Measurements from ENCODE around the gene RAB36.

Gene RAB36

DNA sequence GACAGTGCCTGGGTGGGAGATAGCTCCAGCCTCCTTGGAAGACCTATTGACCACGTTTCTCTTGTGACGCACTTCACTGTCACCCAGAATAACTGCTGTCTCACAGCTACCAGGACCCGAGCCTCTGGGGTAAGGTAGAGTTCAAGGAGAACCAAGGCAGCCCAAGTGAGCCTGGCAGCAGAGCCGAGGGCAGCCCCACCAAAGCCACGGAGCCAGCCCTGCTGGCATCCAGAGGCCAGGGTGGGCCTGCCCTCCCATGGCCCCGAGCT, 36.3 kb upstream of the RAB36 start:
- TF ChIP-seq EZH2phosphoT487 (IDR thresholded peaks at IDR 0.05; ENCODE audit: low read length) (no peak), EZH2 (optimal IDR thresholded peaks at IDR 0.05; ENCODE audit: low read depth, low read length) (no peak)
- TF ChIP-seq, protein P1, sequence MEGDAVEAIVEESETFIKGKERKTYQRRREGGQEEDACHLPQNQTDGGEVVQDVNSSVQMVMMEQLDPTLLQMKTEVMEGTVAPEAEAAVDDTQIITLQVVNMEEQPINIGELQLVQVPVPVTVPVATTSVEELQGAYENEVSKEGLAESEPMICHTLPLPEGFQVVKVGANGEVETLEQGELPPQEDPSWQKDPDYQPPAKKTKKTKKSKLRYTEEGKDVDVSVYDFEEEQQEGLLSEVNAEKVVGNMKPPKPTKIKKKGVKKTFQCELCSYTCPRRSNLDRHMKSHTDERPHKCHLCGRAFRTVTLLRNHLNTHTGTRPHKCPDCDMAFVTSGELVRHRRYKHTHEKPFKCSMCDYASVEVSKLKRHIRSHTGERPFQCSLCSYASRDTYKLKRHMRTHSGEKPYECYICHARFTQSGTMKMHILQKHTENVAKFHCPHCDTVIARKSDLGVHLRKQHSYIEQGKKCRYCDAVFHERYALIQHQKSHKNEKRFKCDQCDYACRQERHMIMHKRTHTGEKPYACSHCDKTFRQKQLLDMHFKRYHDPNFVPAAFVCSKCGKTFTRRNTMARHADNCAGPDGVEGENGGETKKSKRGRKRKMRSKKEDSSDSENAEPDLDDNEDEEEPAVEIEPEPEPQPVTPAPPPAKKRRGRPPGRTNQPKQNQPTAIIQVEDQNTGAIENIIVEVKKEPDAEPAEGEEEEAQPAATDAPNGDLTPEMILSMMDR (IDR thresholded peaks at IDR 0.05; ENCODE audit: low read length) = no peak
- Histone ChIP-seq H3K27me3 (replicated peaks; ENCODE audit: insufficient read depth, low read length) (no peaks in the 10 kb centered on the region), H4K20me1 (ENCODE audit: insufficient read depth, low read length) (no peaks in the 10 kb centered on the region), H3K4me1 (ENCODE audit: low read length) (no peaks in the 10 kb centered on the region), H3K4me2 (ENCODE audit: low read depth, low read length) (no peak overlapping the region), H3K79me2 (ENCODE audit: low read length) (no peaks in the 10 kb centered on the region), H3K27ac (ENCODE audit: low read length) (no peak overlapping the region), H3K9me2 (replicated peaks; ENCODE audit: insufficient read depth, low read length) (no peaks in the 10 kb centered on the region), H3F3A (ENCODE audit: insufficient read depth, low read length) (no peaks in the 10 kb centered on the region), H3K36me3 (replicated peaks; ENCODE audit: insufficient read depth, low read length) (no peaks in the 10 kb centered on the region), H2AFZ (ENCODE audit: low read length) (no peak overlapping the region), H3K9ac (ENCODE audit: low read length) (no peak overlapping the region), H3K4me3 (ENCODE audit: low read length) (no peak overlapping the region), H3K9me3 (replicated peaks; ENCODE audit: insufficient read depth, low read length) (no peaks in the 10 kb centered on the region)
- no peak for DNase-seq

- H3K4me1 ChIP-seq (ENCODE audit: low read length) = no peaks in the 10 kb centered on the region
Observed at GRCh38 chr22:23109441-23109978, 35.8 kb upstream of the RAB36 start.

DNA sequence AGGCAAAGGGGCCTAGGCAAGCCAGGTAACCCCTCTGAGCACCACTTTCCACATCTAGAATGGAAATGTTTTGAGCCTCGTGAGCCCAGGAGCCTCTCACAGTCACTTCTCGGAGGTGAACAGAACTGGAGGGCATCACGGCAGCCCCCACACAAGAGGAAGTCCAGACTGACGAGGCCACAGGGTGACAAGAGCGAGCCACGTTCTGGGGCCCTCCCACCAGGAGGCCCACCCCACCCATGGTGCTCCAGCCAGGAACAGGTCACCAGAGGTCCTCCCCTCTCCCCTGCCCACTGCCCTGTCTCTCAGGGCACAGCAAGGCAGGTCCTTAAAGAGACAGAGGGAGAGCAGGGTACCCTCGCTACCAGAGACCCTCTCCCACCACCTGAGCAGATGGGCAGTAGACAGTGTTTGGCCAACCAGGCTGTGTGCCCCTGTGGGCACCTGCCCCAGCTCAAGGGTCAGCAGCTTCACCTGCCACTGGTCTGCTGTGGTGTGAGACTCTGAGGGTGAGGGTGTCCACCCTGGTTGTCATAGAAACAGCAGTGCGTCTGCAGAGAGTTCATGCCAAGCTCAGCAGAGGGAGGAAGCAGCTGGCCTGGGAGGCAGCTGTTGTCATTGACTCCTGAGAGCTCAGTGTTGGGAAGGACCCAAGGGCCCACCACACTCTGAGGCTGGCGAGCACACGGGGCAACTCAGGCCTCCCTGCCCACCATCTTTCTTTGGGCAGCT, 34.9 kb upstream of the RAB36 start:
- H4K20me1 ChIP-seq (ENCODE audit: insufficient read depth, low read length) = no peaks in the 10 kb centered on the region
- no peak overlapping the region for H2AFZ ChIP-seq (ENCODE audit: low read length)
- H3K4me3 ChIP-seq (ENCODE audit: low read length) = no peak overlapping the region
- H3K4me1 ChIP-seq (ENCODE audit: low read length) = no peaks in the 10 kb centered on the region
- H3K4me2 ChIP-seq (ENCODE audit: low read depth, low read length) = no peak overlapping the region
- H3K9ac ChIP-seq (ENCODE audit: low read length) = no peak overlapping the region
- H3K27ac ChIP-seq (ENCODE audit: low read length) = no peak overlapping the region
- H3K9me3 ChIP-seq (replicated peaks; ENCODE audit: insufficient read depth, low read length) = no peaks in the 10 kb centered on the region
- no peaks in the 10 kb centered on the region for H3K79me2 ChIP-seq (ENCODE audit: low read length)
- DNase-seq = no peak
- H3F3A ChIP-seq (ENCODE audit: insufficient read depth, low read length) = no peaks in the 10 kb centered on the region
- no peaks in the 10 kb centered on the region for H3K9me2 ChIP-seq (replicated peaks; ENCODE audit: insufficient read depth, low read length)
- H3K27me3 ChIP-seq (replicated peaks; ENCODE audit: insufficient read depth, low read length) = no peaks in the 10 kb centered on the region
- no peaks in the 10 kb centered on the region for H3K36me3 ChIP-seq (replicated peaks; ENCODE audit: insufficient read depth, low read length)
- TF ChIP-seq EZH2 (optimal IDR thresholded peaks at IDR 0.05; ENCODE audit: low read depth, low read length) = no peak
- TF ChIP-seq EZH2phosphoT487 (IDR thresholded peaks at IDR 0.05; ENCODE audit: low read length) = no peak
- TF ChIP-seq, protein P1 (IDR thresholded peaks at IDR 0.05; ENCODE audit: low read length) = no peak

More at GRCh38 chr22:23109441-23109978, 35.8 kb upstream of the RAB36 start:
- no peaks in the 10 kb centered on the region for H3K9me3 ChIP-seq (replicated peaks; ENCODE audit: insufficient read depth, low read length)
- TF ChIP-seq EZH2phosphoT487 (IDR thresholded peaks at IDR 0.05; ENCODE audit: low read length) = no peak
- H3K27me3 ChIP-seq (replicated peaks; ENCODE audit: insufficient read depth, low read length) = no peaks in the 10 kb centered on the region
- H3F3A ChIP-seq (ENCODE audit: insufficient read depth, low read length) = no peaks in the 10 kb centered on the region
- H2AFZ ChIP-seq (ENCODE audit: low read length) = no peak overlapping the region
- no peaks in the 10 kb centered on the region for H3K9me2 ChIP-seq (replicated peaks; ENCODE audit: insufficient read depth, low read length)
- no peak overlapping the region for H3K4me2 ChIP-seq (ENCODE audit: low read depth, low read length)
- H3K36me3 ChIP-seq (replicated peaks; ENCODE audit: insufficient read depth, low read length) = no peaks in the 10 kb centered on the region
- H3K27ac ChIP-seq (ENCODE audit: low read length) = no peak overlapping the region
- no peaks in the 10 kb centered on the region for H4K20me1 ChIP-seq (ENCODE audit: insufficient read depth, low read length)
- no peak overlapping the region for H3K4me3 ChIP-seq (ENCODE audit: low read length)
- no peaks in the 10 kb centered on the region for H3K79me2 ChIP-seq (ENCODE audit: low read length)
- no peak overlapping the region for H3K9ac ChIP-seq (ENCODE audit: low read length)
- no peak for DNase-seq

GRCh38 chr22:23110922-23111527, 34.3 kb upstream of the RAB36 start:
- Histone ChIP-seq H3K9me2 (replicated peaks; ENCODE audit: insufficient read depth, low read length) (no peaks in the 10 kb centered on the region), H3K36me3 (replicated peaks; ENCODE audit: insufficient read depth, low read length) (no peaks in the 10 kb centered on the region), H3K27ac (ENCODE audit: low read length) (no peak overlapping the region), H3K4me3 (ENCODE audit: low read length) (no peak overlapping the region), H2AFZ (ENCODE audit: low read length) (no peak overlapping the region), H3K79me2 (ENCODE audit: low read length) (no peaks in the 10 kb centered on the region), H3F3A (ENCODE audit: insufficient read depth, low read length) (no peaks in the 10 kb centered on the region), H3K9me3 (replicated peaks; ENCODE audit: insufficient read depth, low read length) (no peaks in the 10 kb centered on the region), H4K20me1 (ENCODE audit: insufficient read depth, low read length) (no peaks in the 10 kb centered on the region), H3K4me1 (ENCODE audit: low read length) (no peaks in the 10 kb centered on the region), H3K9ac (ENCODE audit: low read length) (no peak overlapping the region), H3K27me3 (replicated peaks; ENCODE audit: insufficient read depth, low read length) (no peaks in the 10 kb centered on the region), H3K4me2 (ENCODE audit: low read depth, low read length) (no peak overlapping the region)
- no peak for DNase-seq
- TF ChIP-seq EZH2phosphoT487 (IDR thresholded peaks at IDR 0.05; ENCODE audit: low read length) (no peak), EZH2 (optimal IDR thresholded peaks at IDR 0.05; ENCODE audit: low read depth, low read length) (no peak)
- TF ChIP-seq, protein P1 (IDR thresholded peaks at IDR 0.05; ENCODE audit: low read length) = no peak
